Suprapubic skin (tissue), 4 donors: ENCODE measurements around the gene SEMA7A. TPM values are rescaled to one million over a fixed set of nuclear protein-coding genes. Genes with fewer than 3 reads are reported as not detected.
"Not testable (repeated sequence)": the region's sequence is repeated elsewhere in the genome, so short reads cannot be mapped to it uniquely, and the experiment has no call there.

ENCODE experiments used
- DNase-seq, 2 donors: peaks; one replicate each; pipeline ENCODE4 v3.0.0-alpha.2; 2019; ENCODE audit warnings: low spot score in 2 of 2
- H3K27ac ChIP-seq: fragments of 200-600 bp; sonication (generic); one replicate; pipeline ENCODE4 v1.5.1; 2019
- H3K27me3 ChIP-seq: fragments of 200-600 bp; sonication (generic); one replicate; pipeline ENCODE4 v1.5.1; 2019
- H3K36me3 ChIP-seq: fragments of 200-600 bp; sonication (generic); one replicate; pipeline ENCODE4 v1.5.1; 2019
- H3K4me1 ChIP-seq: fragments of 200-600 bp; sonication (generic); one replicate; pipeline ENCODE4 v1.5.1; 2019
- H3K4me3 ChIP-seq: fragments of 200-600 bp; sonication (generic); one replicate; pipeline ENCODE4 v1.5.1; 2019; ENCODE audit warnings: mild to moderate bottlenecking
- H3K9me3 ChIP-seq: fragments of 200-600 bp; sonication (generic); one replicate; pipeline ENCODE4 v1.5.1; 2019
- CTCF ChIP-seq, 2 donors: fragments of 200-600 bp in 1 of 2; fragments of 450-650 bp in 1 of 2; sonication (generic) in 1 of 2; IDR thresholded peaks; one replicate each; pipeline ENCODE4 v1.5.1; 2016 to 2019; ENCODE audit warnings: antibody characterized with exemption in 2 of 2, mild to moderate bottlenecking in 1 of 2, moderate library complexity in 1 of 2
- EP300 ChIP-seq: sonication (generic); formaldehyde crosslinking; IDR thresholded peaks from one replicate; pipeline ENCODE4 v1.6.1; 2017; ENCODE audit warnings: antibody characterized with exemption
- POLR2A ChIP-seq, 2 donors: fragments of 450-650 bp; IDR thresholded peaks; one replicate each; pipeline ENCODE4 v1.6.1; 2017; ENCODE audit warnings: antibody characterized with exemption in 2 of 2, mild to moderate bottlenecking in 2 of 2, moderate library complexity in 2 of 2
- POLR2AphosphoS5 ChIP-seq, 3 donors: sonication (generic); formaldehyde crosslinking; IDR thresholded peaks; one replicate each; pipeline ENCODE4 v1.6.1; 2017; ENCODE audit warnings: antibody characterized with exemption in 3 of 3
- WGBS: methylation state at CpG from one replicate; pipeline ENCODE4 v1.1.5; 2018; 5-methylcytosine and 5-hydroxymethylcytosine counted together
- total RNA-seq, 4 donors: library from RNA; depleted of rRNA; stranded (reverse); fragments of >200 nt; gene quantifications; one replicate each; pipeline ENCODE4 v1.1.0, GENCODE V29; 2016

Gene SEMA7A, protein sequence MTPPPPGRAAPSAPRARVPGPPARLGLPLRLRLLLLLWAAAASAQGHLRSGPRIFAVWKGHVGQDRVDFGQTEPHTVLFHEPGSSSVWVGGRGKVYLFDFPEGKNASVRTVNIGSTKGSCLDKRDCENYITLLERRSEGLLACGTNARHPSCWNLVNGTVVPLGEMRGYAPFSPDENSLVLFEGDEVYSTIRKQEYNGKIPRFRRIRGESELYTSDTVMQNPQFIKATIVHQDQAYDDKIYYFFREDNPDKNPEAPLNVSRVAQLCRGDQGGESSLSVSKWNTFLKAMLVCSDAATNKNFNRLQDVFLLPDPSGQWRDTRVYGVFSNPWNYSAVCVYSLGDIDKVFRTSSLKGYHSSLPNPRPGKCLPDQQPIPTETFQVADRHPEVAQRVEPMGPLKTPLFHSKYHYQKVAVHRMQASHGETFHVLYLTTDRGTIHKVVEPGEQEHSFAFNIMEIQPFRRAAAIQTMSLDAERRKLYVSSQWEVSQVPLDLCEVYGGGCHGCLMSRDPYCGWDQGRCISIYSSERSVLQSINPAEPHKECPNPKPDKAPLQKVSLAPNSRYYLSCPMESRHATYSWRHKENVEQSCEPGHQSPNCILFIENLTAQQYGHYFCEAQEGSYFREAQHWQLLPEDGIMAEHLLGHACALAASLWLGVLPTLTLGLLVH
- total RNA-seq: 10 to 100 TPM; 10.1 to 31.4 (median 18.0) TPM

DNA sequence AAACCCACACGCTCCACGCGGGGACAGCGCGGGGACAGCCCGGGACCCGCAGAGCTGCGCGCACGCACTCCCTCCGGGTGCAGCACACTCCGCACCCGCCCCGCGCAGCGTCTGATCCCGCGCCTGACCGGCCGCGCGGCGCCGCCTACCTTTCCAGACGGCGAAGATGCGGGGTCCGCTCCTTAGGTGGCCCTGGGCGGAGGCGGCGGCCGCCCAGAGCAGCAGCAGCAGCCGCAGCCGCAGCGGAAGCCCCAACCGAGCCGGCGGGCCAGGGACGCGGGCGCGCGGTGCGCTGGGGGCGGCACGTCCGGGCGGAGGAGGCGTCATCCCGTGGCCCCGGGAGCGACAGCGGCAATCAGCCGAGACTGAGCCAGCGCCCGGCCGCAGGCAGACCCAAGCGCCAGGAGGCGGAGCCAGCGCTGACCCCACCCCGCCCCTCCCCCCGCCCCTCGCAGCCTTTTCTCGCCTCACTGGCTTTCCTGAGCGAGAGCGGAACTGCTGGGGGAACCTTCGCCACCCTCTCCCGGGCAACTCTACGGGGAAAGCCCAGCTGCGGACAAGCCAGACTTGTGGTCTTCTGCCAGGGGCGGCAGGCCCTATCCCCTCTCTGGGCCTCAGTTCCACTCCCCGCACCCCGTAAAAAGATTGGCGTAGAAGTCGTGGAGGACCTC lies at the start of gene SEMA7A:
SEMA7A (minus strand) TSS at position 367 of the 671 bp plus-strand sequence; CDS start at position 327, 40 bp downstream.
- WGBS: 4% methylated on average over 10 of the region's 75 CpGs
- Histone ChIP-seq H3K4me1 (peaks cover 29% of the 10 kb centered on the region), H3K36me3 (no peaks in the 10 kb centered on the region), H3K9me3 (no peaks in the 10 kb centered on the region), H3K4me3 (peak within 1 kb of the TSS; percentile 87), H3K27ac (peak within 1 kb of the TSS; percentile 42), H3K27me3 (peaks cover 23% of the 10 kb centered on the region)
- DNase-seq: peak in 1 of 2 donors; percentile 79
- TF ChIP-seq POLR2AphosphoS5 (IDR thresholded peaks at IDR 0.05): no peak
- TF ChIP-seq POLR2A (IDR thresholded peaks at IDR 0.05): peak in 1 of 2 donors; percentile 17

DNA sequence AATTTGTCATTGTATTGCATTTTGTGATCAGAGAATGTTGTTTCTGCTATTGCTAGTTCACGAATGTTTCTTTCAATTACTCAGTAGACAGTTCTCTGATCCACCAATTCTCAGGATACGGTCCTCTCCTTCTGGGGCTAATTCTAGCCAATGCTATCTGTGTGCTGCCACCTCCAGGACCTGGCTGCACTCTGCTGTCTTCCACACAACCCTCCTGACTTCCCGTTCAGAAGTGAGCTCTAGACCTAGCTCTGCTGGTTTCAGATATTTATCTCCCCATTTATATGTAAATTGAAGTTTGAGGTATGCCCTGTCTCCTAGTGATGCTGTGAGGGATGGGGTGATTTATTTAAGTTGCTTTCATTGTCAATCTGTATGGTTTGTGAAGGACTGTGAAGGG lies 48.9 kb upstream of the SEMA7A start:
- no peaks in the 10 kb centered on the region for H3K27me3 ChIP-seq
- H3K27ac ChIP-seq: no peak overlapping the region
- no peaks in the 10 kb centered on the region for H3K9me3 ChIP-seq
- H3K4me3 ChIP-seq: no peak overlapping the region
- WGBS: 64% methylated on average over 3 of the region's 3 CpGs
- DNase-seq: no peak
- H3K36me3 ChIP-seq: peaks cover 9% of the 10 kb centered on the region
- H3K4me1 ChIP-seq: no peaks in the 10 kb centered on the region
- no peak for TF ChIP-seq POLR2AphosphoS5 (IDR thresholded peaks at IDR 0.05)
- TF ChIP-seq POLR2A (IDR thresholded peaks at IDR 0.05): no peak
- TF ChIP-seq EP300: no peak
- TF ChIP-seq CTCF (IDR thresholded peaks at IDR 0.05): no peak

DNA sequence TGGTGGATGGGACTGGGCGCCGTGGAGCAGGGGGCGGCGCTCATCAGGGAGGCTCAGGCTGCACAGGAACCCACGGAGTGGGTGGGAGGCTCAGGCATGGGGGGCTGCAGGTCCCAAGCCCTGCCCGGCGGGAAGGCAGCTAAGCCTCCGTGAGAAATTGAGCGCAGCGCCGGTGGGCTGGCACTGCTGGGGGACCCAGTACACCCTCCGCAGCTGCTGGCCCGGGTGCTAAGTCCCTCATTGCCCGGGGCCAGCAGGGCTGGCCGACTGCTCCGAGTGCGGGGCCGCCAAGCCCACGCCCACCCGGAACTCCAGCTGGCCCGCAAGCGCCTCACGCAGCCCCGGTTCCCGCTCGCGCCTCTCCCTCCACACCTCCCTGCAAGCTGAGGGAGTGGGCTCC lies 46.6 kb upstream of the SEMA7A start:
- not testable (repeated sequence) for H3K4me3 ChIP-seq, H3K4me1 ChIP-seq, H3K27ac ChIP-seq, H3K9me3 ChIP-seq, DNase-seq, H3K36me3 ChIP-seq, H3K27me3 ChIP-seq
- WGBS: 98% methylated on average over 8 of the region's 27 CpGs

DNA sequence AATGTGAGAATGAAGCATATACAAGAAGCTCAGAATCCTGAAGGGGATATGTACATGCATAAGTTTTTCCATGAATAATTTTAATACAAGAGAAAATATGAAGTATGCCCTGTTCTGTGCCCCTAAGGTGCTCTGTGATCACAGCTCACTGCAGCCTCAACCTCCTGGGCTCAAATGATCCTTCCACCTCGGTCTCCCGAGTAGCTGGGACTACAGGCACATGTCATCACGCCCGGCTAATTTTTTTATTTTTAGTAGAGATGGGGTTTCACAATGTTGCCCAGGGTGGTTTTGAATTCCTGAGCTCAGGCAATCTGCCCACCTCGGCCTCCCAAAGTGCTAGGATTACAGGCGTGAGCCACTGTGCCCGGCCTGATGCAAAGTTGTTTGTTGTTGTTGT lies 37.9 kb upstream of the SEMA7A start:
- not testable (repeated sequence) for DNase-seq, H3K27ac ChIP-seq, H3K27me3 ChIP-seq, H3K4me3 ChIP-seq, H3K4me1 ChIP-seq, H3K9me3 ChIP-seq
- peaks cover 25% of the 10 kb centered on the region for H3K36me3 ChIP-seq
- 94% methylated on average over 6 of the region's 7 CpGs for WGBS

GRCh38 chr15:74470631-74471395 lies 37.1 kb upstream of the SEMA7A start:
- Histone ChIP-seq H3K27ac (no peak overlapping the region), H3K36me3 (peaks cover 29% of the 10 kb centered on the region), H3K4me3 (no peak overlapping the region), H3K9me3 (no peaks in the 10 kb centered on the region), H3K4me1 (no peaks in the 10 kb centered on the region), H3K27me3 (no peaks in the 10 kb centered on the region)
- no peak for TF ChIP-seq CTCF (IDR thresholded peaks at IDR 0.05)
- TF ChIP-seq POLR2A (IDR thresholded peaks at IDR 0.05): no peak
- TF ChIP-seq POLR2AphosphoS5 (IDR thresholded peaks at IDR 0.05): no peak
- no peak for TF ChIP-seq EP300
- 94% methylated on average over 12 of the region's 12 CpGs for whole genome bisulfite sequencing
- no peak for DNase-seq

DNA sequence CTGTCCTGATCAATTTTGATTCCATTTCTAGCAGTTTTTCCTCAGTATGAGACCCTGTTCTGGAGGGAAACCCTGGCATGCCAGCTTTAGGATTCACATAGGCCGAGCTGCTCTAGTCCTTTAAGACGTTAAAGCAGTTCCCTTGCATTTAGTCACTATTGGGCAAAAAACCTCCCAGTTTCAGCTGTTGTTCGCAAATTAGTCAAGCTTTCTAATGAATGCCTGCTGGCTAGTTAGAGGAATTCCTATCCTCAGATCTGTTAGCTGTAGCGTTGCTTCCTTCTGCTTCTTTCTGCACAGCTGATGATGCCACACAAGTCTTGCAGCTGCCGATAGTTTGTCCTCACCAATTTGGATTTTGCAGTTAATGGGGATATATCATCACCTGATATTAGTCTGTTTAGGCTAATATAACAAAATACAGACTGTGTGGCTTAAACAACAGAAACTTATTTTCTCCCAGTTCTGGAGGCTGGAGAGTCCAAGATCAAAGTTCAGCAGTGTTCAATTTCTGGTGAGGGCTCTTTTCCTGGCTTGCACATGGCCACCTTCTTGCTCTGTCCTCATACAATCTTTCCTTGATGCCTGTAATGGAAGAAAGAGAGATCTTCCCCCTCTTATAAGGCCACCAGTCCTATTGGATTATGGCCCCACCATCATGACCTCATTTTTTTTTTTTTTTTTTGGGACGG lies 34.7 kb upstream of the SEMA7A start:
- WGBS: 94% methylated on average over 6 of the region's 6 CpGs

More for the DNA sequence above, 34.7 kb upstream of the SEMA7A start:
- Histone ChIP-seq H3K9me3 (no peaks in the 10 kb centered on the region), H3K36me3 (peaks cover 22% of the 10 kb centered on the region), H3K27me3 (no peaks in the 10 kb centered on the region), H3K4me1 (no peaks in the 10 kb centered on the region), H3K27ac (no peak overlapping the region), H3K4me3 (no peak overlapping the region)
- no peak for DNase-seq
- TF ChIP-seq POLR2A (IDR thresholded peaks at IDR 0.05): no peak
- no peak for TF ChIP-seq CTCF (IDR thresholded peaks at IDR 0.05)
- TF ChIP-seq POLR2AphosphoS5 (IDR thresholded peaks at IDR 0.05): no peak
- no peak for TF ChIP-seq EP300
